Measurements from ENCODE around the gene PRRT1.

Gene PRRT1

DNA sequence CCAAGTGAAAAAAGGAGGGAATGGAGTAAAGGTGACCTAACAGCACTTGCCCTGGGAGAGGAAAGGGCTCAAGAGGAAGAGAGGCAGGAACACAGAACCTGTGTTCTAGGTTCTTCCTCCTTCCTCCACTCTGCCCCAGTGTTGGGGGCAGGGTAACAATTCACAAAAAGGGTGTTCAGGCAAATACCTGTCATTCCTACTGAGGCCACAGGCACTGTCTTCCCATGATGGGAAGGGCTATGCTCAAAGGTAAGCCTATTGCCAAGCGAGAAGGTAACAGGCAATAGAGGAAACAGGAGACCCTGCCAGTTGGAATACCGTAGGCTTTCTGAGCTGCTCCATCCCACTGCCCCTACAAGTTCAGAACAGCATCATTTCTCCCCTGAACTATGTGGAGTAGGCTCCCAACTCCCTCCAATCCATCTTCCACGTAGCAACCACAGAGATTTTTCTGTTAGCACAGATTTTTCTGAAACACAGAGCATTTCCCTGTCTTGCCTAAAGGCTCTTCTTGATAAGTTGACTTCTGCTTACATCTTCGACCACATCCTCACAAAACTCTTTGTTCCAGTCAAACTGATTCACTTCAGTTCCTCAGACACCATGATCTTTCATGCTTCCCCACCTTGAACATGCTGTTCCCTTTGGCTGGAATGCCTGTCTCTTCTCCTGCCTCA, 21.4 kb upstream of the PRRT1 start:
- no peak for TF ChIP-seq FOXP2 (optimal IDR thresholded peaks at IDR 0.05; ENCODE audit: borderline replicate concordance, extremely low read depth, extremely low read length, insufficient read depth)

DNA sequence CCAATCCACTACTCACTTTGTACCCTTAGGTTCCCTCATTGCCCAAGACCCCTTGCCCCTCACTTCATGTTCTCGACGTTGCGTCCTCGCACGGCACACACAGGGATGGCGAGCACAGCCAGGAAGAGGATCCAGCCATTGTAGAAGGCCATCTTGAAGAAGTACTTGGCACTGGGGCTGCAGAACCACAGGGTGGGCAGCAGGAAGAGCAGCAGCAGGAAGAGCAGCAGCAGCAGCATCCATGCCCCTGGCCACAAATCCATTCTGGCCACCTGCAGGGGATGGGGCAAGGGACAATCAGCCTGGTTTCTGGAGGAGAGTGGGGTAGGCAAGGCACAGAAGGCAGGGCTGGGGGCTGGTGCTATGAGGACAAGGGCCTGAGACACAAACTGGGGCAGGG, 19.5 kb upstream of the PRRT1 start:
- TF ChIP-seq FOXP2 (optimal IDR thresholded peaks at IDR 0.05; ENCODE audit: borderline replicate concordance, extremely low read depth, extremely low read length, insufficient read depth): no peak
- TF ChIP-seq, protein P1, sequence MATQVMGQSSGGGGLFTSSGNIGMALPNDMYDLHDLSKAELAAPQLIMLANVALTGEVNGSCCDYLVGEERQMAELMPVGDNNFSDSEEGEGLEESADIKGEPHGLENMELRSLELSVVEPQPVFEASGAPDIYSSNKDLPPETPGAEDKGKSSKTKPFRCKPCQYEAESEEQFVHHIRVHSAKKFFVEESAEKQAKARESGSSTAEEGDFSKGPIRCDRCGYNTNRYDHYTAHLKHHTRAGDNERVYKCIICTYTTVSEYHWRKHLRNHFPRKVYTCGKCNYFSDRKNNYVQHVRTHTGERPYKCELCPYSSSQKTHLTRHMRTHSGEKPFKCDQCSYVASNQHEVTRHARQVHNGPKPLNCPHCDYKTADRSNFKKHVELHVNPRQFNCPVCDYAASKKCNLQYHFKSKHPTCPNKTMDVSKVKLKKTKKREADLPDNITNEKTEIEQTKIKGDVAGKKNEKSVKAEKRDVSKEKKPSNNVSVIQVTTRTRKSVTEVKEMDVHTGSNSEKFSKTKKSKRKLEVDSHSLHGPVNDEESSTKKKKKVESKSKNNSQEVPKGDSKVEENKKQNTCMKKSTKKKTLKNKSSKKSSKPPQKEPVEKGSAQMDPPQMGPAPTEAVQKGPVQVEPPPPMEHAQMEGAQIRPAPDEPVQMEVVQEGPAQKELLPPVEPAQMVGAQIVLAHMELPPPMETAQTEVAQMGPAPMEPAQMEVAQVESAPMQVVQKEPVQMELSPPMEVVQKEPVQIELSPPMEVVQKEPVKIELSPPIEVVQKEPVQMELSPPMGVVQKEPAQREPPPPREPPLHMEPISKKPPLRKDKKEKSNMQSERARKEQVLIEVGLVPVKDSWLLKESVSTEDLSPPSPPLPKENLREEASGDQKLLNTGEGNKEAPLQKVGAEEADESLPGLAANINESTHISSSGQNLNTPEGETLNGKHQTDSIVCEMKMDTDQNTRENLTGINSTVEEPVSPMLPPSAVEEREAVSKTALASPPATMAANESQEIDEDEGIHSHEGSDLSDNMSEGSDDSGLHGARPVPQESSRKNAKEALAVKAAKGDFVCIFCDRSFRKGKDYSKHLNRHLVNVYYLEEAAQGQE (IDR thresholded peaks at IDR 0.05; ENCODE audit: insufficient read depth in 1 of 2, low read depth in 2 of 2, low read length in 2 of 2): no peak
- TF ChIP-seq SIN3A (IDR thresholded peaks at IDR 0.05; ENCODE audit: borderline replicate concordance, insufficient read depth, low read length): no peak
- TF ChIP-seq POLR2AphosphoS5 (IDR thresholded peaks at IDR 0.05; ENCODE audit: low read depth, low read length): no peak
- TF ChIP-seq TAF1 (IDR thresholded peaks at IDR 0.05; ENCODE audit: borderline replicate concordance, insufficient read depth, low read length): no peak

DNA sequence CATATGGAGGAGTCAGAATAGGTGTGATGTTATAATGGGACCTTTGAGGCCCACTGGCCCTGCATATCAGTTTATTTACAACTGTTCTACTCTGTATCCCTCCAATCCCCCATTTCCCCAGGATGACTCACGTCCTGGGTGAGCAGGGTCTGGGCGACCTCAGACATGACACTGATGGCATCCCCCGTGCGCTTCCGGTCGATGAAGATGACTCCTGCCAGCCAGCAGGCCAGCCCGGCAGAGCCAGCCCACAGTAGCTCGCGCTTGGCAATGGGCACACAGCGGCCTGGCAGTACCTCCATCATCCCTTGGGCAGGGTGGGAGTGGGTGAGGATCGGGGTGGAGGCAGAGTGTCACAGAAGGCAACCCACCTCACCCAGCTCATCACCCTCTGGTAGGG, 18.6 kb upstream of the PRRT1 start:
- TF ChIP-seq SIN3A (IDR thresholded peaks at IDR 0.05; ENCODE audit: borderline replicate concordance, insufficient read depth, low read length) (no peak), POLR2AphosphoS5 (IDR thresholded peaks at IDR 0.05; ENCODE audit: low read depth, low read length) (no peak), TAF1 (IDR thresholded peaks at IDR 0.05; ENCODE audit: borderline replicate concordance, insufficient read depth, low read length) (no peak), FOXP2 (optimal IDR thresholded peaks at IDR 0.05; ENCODE audit: borderline replicate concordance, extremely low read depth, extremely low read length, insufficient read depth) (no peak)
- TF ChIP-seq, protein P1 (IDR thresholded peaks at IDR 0.05; ENCODE audit: insufficient read depth in 1 of 2, low read depth in 2 of 2, low read length in 2 of 2): no peak

DNA sequence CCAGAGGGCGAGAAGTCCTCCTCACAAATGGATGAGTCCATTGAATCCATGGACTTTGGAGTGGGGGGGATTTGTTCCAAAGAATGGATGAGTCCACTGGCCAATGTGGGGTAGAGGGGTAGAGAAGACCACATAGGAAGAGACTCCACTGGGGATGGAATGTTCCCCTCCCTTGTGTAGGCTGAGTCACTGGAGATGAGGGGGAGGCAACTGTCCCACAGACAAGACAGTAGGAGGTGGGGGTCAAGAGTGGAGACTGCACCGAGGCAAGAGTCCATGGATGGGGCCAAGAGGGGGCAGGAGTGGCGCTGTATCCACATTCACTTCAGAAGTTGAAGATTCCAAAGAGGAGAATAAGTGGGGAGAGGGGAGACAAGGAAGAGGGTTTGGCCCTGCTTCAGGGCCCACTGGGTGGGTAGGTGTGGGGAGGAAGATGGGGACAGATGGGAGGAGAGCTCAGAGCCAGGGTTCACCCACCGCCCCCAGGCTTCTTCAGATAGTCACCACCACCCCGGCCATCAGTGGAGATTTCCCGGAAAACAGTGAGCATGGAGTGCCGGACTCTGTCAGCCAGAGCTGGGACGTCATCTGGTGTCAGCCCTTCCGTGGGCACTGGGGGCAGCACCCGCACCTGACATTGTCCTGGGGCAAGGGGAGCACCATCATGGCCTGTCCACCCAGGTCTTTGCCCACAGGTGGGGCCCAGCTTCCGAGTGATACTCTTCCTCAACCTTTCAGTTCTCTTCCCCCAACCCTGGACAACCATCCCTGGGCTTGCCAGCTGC, 17.3 kb upstream of the PRRT1 start:
- TF ChIP-seq FOXP2 (optimal IDR thresholded peaks at IDR 0.05; ENCODE audit: borderline replicate concordance, extremely low read depth, extremely low read length, insufficient read depth) (no peak), TAF1 (IDR thresholded peaks at IDR 0.05; ENCODE audit: borderline replicate concordance, insufficient read depth, low read length) (no peak), POLR2AphosphoS5 (IDR thresholded peaks at IDR 0.05; ENCODE audit: low read depth, low read length) (no peak), SIN3A (IDR thresholded peaks at IDR 0.05; ENCODE audit: borderline replicate concordance, insufficient read depth, low read length) (no peak)
- TF ChIP-seq, protein P1 (IDR thresholded peaks at IDR 0.05; ENCODE audit: insufficient read depth in 1 of 2, low read depth in 2 of 2, low read length in 2 of 2): no peak

DNA sequence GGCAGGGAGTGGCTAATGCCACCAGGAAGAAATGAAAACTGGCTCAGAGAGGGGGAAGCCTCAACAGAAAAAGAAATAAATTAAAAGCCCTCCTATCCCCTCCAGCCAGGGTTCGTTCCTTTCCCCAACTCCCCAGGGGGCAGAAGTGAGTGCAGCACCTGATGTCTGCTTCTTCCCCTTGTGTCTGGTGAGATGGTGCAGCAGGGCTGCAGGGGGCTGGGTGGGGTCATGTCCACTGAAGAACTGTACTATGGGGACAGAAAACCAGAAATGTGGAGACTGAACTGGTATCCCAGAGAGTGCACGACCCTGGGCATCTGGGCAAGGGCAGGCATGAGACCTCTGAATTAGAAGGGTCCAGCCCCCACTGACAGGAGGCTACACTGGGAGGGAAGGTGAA, 16.6 kb upstream of the PRRT1 start:
- TF ChIP-seq FOXP2 (optimal IDR thresholded peaks at IDR 0.05; ENCODE audit: borderline replicate concordance, extremely low read depth, extremely low read length, insufficient read depth) (no peak), SIN3A (IDR thresholded peaks at IDR 0.05; ENCODE audit: borderline replicate concordance, insufficient read depth, low read length) (no peak), POLR2AphosphoS5 (IDR thresholded peaks at IDR 0.05; ENCODE audit: low read depth, low read length) (no peak), TAF1 (IDR thresholded peaks at IDR 0.05; ENCODE audit: borderline replicate concordance, insufficient read depth, low read length) (no peak)
- TF ChIP-seq, protein P1 (IDR thresholded peaks at IDR 0.05; ENCODE audit: insufficient read depth in 1 of 2, low read depth in 2 of 2, low read length in 2 of 2): no peak
